Body of pancreas (tissue), 4 donors: Measurements from ENCODE around the gene PIGS.
"Not testable (repeated sequence)": the region's sequence is repeated elsewhere in the genome, so short reads cannot be mapped to it uniquely, and the experiment has no call there.

ENCODE experiments used
- POLR2A ChIP-seq, 3 donors: fragments of 450-650 bp; IDR thresholded peaks; one replicate each; pipeline ENCODE4 v1.6.1; 2016; ENCODE audit warnings: antibody characterized with exemption in 3 of 3, mild to moderate bottlenecking in 2 of 3
- TF ChIP-seq, protein P1 (sequence below), 7 experiments: fragments of 450-650 bp in 4 of 7; fragments of 200-600 bp in 3 of 7; sonication (generic) in 3 of 7; IDR thresholded peaks; one replicate each; pipeline ENCODE4 v1.5.1; 2016 to 2019; ENCODE audit warnings: antibody characterized with exemption in 7 of 7

DNA sequence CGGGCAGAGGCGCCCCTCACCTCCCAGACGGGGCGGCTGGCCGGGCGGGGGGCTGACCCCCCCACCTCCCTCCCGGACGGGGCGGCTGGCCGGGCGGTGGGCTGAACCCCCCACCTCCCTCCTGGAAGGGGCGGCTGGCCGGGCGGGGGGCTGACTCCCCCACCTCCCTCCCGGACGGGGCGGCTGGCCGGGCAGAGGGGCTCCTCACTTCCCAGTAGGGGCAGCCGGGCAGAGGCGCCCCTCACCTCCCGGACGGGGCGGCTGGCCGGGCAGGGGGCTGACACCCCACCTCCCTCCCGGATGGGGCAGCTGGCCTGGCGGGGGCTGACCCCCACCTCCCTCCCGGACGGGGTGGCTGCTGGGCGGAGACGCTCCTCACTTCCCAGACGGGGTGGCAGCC, 32.7 kb upstream of the PIGS start:
- TF ChIP-seq, protein P1, sequence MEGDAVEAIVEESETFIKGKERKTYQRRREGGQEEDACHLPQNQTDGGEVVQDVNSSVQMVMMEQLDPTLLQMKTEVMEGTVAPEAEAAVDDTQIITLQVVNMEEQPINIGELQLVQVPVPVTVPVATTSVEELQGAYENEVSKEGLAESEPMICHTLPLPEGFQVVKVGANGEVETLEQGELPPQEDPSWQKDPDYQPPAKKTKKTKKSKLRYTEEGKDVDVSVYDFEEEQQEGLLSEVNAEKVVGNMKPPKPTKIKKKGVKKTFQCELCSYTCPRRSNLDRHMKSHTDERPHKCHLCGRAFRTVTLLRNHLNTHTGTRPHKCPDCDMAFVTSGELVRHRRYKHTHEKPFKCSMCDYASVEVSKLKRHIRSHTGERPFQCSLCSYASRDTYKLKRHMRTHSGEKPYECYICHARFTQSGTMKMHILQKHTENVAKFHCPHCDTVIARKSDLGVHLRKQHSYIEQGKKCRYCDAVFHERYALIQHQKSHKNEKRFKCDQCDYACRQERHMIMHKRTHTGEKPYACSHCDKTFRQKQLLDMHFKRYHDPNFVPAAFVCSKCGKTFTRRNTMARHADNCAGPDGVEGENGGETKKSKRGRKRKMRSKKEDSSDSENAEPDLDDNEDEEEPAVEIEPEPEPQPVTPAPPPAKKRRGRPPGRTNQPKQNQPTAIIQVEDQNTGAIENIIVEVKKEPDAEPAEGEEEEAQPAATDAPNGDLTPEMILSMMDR (IDR thresholded peaks at IDR 0.05): not testable (repeated sequence)
- not testable (repeated sequence) for TF ChIP-seq POLR2A (IDR thresholded peaks at IDR 0.05)
